ENCODE data around the gene FBXO27. TPM values are rescaled to one million over a fixed set of nuclear protein-coding genes. Genes with fewer than 3 reads are reported as not detected.

FBXO27 gene
- polyA plus RNA-seq, 1 donor: 13.5 TPM

GRCh38 chr19:39065928-39066327 is 33.6 kb upstream of the FBXO27 start:
- H3K4me1 ChIP-seq (ENCODE audit: control insufficient read depth, insufficient read depth, low read length): no peaks in the 10 kb centered on the region
- H3K36me3 ChIP-seq (ENCODE audit: control insufficient read depth, insufficient read depth, low read length): no peaks in the 10 kb centered on the region
- no peaks in the 10 kb centered on the region for H3K27me3 ChIP-seq (ENCODE audit: control insufficient read depth, insufficient read depth, low read length)
- no peaks in the 10 kb centered on the region for H3K9me3 ChIP-seq (ENCODE audit: control insufficient read depth, low read depth, low read length)
- DNase-seq: no peak
- H3K4me3 ChIP-seq (ENCODE audit: low read length): no peak overlapping the region
- 79% methylated on average over 2 of the region's 3 CpGs for WGBS (ENCODE audit: insufficient coverage, low lambda C conversion rate)
- no peak overlapping the region for H3K27ac ChIP-seq (ENCODE audit: low read length)

GRCh38 chr19:39064405-39064804 is 32.1 kb upstream of the FBXO27 start:
- DNase-seq: no peak
- no CpG with 5 or more reads among the region's 6 CpGs for WGBS (ENCODE audit: insufficient coverage, low lambda C conversion rate)
- Histone ChIP-seq H3K4me1 (ENCODE audit: control insufficient read depth, insufficient read depth, low read length) (no peaks in the 10 kb centered on the region), H3K27me3 (ENCODE audit: control insufficient read depth, insufficient read depth, low read length) (no peaks in the 10 kb centered on the region), H3K27ac (ENCODE audit: low read length) (no peak overlapping the region), H3K4me3 (ENCODE audit: low read length) (no peak overlapping the region), H3K9me3 (ENCODE audit: control insufficient read depth, low read depth, low read length) (no peaks in the 10 kb centered on the region), H3K36me3 (ENCODE audit: control insufficient read depth, insufficient read depth, low read length) (no peaks in the 10 kb centered on the region)

GRCh38 chr19:39060171-39060570 is 27.8 kb upstream of the FBXO27 start:
- no CpG with 5 or more reads among the region's 4 CpGs for WGBS (ENCODE audit: insufficient coverage, low lambda C conversion rate)
- Histone ChIP-seq H3K27me3 (ENCODE audit: control insufficient read depth, insufficient read depth, low read length) (no peaks in the 10 kb centered on the region), H3K4me1 (ENCODE audit: control insufficient read depth, insufficient read depth, low read length) (peaks cover 6% of the 10 kb centered on the region), H3K27ac (ENCODE audit: low read length) (no peak overlapping the region), H3K36me3 (ENCODE audit: control insufficient read depth, insufficient read depth, low read length) (no peaks in the 10 kb centered on the region), H3K4me3 (ENCODE audit: low read length) (no peak overlapping the region), H3K9me3 (ENCODE audit: control insufficient read depth, low read depth, low read length) (no peaks in the 10 kb centered on the region)
- no peak for DNase-seq

GRCh38 chr19:39059302-39059701 is 27.0 kb upstream of the FBXO27 start:
- H3K36me3 ChIP-seq (ENCODE audit: control insufficient read depth, insufficient read depth, low read length): no peaks in the 10 kb centered on the region
- peaks cover 8% of the 10 kb centered on the region for H3K9me3 ChIP-seq (ENCODE audit: control insufficient read depth, low read depth, low read length)
- H3K27me3 ChIP-seq (ENCODE audit: control insufficient read depth, insufficient read depth, low read length): no peaks in the 10 kb centered on the region
- H3K27ac ChIP-seq (ENCODE audit: low read length): no peak overlapping the region
- peaks cover 8% of the 10 kb centered on the region for H3K4me1 ChIP-seq (ENCODE audit: control insufficient read depth, insufficient read depth, low read length)
- H3K4me3 ChIP-seq (ENCODE audit: low read length): no peak overlapping the region
- no peak for DNase-seq

GRCh38 chr19:39057615-39058014 is 25.3 kb upstream of the FBXO27 start:
- no CpG with 5 or more reads among the region's 3 CpGs for WGBS (ENCODE audit: insufficient coverage, low lambda C conversion rate)
- no peaks in the 10 kb centered on the region for H3K36me3 ChIP-seq (ENCODE audit: control insufficient read depth, insufficient read depth, low read length)
- peaks cover 9% of the 10 kb centered on the region for H3K9me3 ChIP-seq (ENCODE audit: control insufficient read depth, low read depth, low read length)
- peaks cover 25% of the 10 kb centered on the region for H3K4me1 ChIP-seq (ENCODE audit: control insufficient read depth, insufficient read depth, low read length)
- DNase-seq: peak in 1 of 2 donors; percentile 17
- no peak overlapping the region for H3K27ac ChIP-seq (ENCODE audit: low read length)
- H3K27me3 ChIP-seq (ENCODE audit: control insufficient read depth, insufficient read depth, low read length): no peaks in the 10 kb centered on the region
- no peak overlapping the region for H3K4me3 ChIP-seq (ENCODE audit: low read length)

DNA sequence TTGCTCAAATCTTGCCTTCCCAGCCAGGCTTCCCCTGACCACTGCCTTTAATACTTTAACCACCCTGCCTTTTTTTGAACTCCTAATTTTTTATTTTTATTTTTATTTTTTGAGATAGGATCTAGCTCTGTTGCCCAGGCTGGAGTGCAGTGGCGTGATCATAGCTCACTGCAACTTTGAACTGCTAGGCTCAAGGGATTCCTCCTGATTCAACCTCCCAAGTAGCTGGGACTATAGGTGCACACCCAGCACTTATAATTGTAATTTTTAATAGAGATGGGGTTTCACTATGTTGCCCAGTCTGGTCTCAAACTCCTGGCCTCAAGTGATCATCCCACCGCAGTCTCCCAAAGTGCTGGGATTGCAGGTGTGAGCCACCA is 21.7 kb upstream of the FBXO27 start:
- no peak overlapping the region for H3K4me3 ChIP-seq (ENCODE audit: low read length)
- 33% methylated on average over 1 of the region's 2 CpGs for WGBS (ENCODE audit: insufficient coverage, low lambda C conversion rate)
- no peaks in the 10 kb centered on the region for H3K36me3 ChIP-seq (ENCODE audit: control insufficient read depth, insufficient read depth, low read length)
- H3K27me3 ChIP-seq (ENCODE audit: control insufficient read depth, insufficient read depth, low read length): no peaks in the 10 kb centered on the region
- H3K9me3 ChIP-seq (ENCODE audit: control insufficient read depth, low read depth, low read length): peaks cover 9% of the 10 kb centered on the region
- peaks cover 35% of the 10 kb centered on the region for H3K4me1 ChIP-seq (ENCODE audit: control insufficient read depth, insufficient read depth, low read length)
- DNase-seq: no peak
- H3K27ac ChIP-seq (ENCODE audit: low read length): peak overlapping the region; percentile 97

DNA sequence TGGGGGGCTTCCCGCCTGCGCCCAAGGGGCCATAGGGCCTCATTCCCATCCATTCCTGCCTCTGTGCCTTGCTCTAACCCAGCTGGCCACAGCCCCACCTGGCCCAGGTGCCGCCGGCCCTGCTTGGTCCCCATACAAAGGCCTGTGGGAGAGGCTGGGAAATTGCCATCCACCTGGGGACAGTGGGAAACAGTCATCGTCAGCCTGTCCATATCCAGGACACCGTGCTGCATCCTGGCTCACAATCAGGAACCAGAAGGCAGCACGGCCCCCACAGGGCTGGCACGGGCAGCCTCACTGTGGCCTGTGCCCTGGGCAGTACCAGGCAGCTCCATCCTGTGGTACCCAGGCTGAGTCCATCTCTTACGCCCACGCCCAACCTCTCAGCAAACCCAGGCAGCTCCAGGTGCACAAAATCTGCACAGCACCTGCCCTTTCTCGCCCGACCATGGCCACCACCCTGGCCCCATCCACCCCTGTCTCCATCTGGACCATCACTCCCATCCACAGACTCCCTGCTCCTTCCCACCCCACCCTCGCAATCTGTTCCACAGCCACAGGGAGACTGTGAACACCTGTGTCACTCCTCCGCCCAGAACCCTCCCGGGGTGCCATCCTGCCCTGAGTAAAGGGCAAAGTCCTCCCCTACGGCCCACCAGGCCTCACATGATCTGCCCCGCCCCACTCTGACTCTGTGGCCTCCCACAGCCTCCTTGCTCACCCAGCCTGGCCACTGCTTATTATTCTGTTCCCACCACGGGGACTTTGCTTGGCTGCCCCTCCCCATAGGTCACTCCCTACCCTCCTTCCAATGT is 21.1 kb upstream of the FBXO27 start:
- H3K4me3 ChIP-seq (ENCODE audit: low read length): no peak overlapping the region
- H3K9me3 ChIP-seq (ENCODE audit: control insufficient read depth, low read depth, low read length): peaks cover 9% of the 10 kb centered on the region
- WGBS (ENCODE audit: insufficient coverage, low lambda C conversion rate): no CpG with 5 or more reads among the region's 18 CpGs
- no peaks in the 10 kb centered on the region for H3K27me3 ChIP-seq (ENCODE audit: control insufficient read depth, insufficient read depth, low read length)
- H3K27ac ChIP-seq (ENCODE audit: low read length): peak overlapping the region; percentile 97
- no peaks in the 10 kb centered on the region for H3K36me3 ChIP-seq (ENCODE audit: control insufficient read depth, insufficient read depth, low read length)
- DNase-seq: peak; percentile 94 to 97
- H3K4me1 ChIP-seq (ENCODE audit: control insufficient read depth, insufficient read depth, low read length): peaks cover 35% of the 10 kb centered on the region

DNA sequence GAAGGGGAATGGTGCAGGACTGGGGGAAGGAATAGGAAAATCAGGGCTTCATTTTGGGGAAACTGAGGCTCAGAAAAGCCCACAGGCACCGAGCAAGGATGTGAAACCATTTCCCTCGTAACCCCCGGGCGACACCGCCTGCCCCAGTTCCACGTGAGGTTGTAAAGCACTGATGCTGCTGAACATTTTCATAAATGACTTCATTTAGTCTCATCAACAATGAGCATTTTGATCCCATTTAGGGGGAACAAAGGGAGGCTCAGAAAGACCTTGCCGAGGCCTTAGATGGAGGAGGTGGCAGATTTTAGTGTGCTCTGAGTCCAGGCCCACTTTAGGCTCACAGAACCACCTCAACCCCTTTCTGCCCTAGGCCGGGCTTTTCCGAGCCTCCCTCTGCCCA is 20.5 kb upstream of the FBXO27 start:
- Histone ChIP-seq H3K4me3 (ENCODE audit: low read length) (no peak overlapping the region), H3K9me3 (ENCODE audit: control insufficient read depth, low read depth, low read length) (peaks cover 9% of the 10 kb centered on the region), H3K27ac (ENCODE audit: low read length) (peak overlapping the region; percentile 97), H3K27me3 (ENCODE audit: control insufficient read depth, insufficient read depth, low read length) (no peaks in the 10 kb centered on the region), H3K4me1 (ENCODE audit: control insufficient read depth, insufficient read depth, low read length) (peaks cover 35% of the 10 kb centered on the region), H3K36me3 (ENCODE audit: control insufficient read depth, insufficient read depth, low read length) (no peaks in the 10 kb centered on the region)
- no CpG with 5 or more reads among the region's 9 CpGs for WGBS (ENCODE audit: insufficient coverage, low lambda C conversion rate)
- DNase-seq: no peak

DNA sequence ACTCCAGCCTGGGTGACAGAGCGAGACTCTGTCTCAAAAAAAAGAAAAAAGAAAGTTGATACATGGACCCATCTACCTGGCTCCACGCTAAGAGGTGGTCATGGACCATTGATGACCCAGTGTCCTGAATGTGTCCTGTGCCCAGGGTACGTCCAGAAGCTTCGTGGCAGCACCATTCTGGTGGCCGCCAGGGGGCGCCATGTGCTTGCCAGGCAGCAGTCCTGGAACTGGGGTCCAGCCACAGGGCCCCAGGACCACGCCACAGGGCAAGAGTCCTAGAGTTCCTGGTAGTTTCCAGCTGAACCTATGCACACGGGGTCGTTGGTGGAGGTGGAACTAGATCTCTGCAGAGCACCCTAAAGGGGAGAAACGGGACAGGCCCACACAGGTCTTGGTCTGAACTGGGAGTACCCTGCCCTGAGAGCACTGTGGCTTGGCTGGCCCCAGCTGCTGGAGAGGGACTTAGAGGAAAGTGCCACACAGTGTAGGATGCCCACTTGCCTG is 19.9 kb upstream of the FBXO27 start:
- Histone ChIP-seq H3K36me3 (ENCODE audit: control insufficient read depth, insufficient read depth, low read length) (no peaks in the 10 kb centered on the region), H3K27me3 (ENCODE audit: control insufficient read depth, insufficient read depth, low read length) (no peaks in the 10 kb centered on the region)

GRCh38 chr19:39047073-39047472 is 14.7 kb upstream of the FBXO27 start:
- peak; percentile 70 to 83 for DNase-seq
- Histone ChIP-seq H3K36me3 (ENCODE audit: control insufficient read depth, insufficient read depth, low read length) (no peaks in the 10 kb centered on the region), H3K4me3 (ENCODE audit: low read length) (no peak overlapping the region), H3K9me3 (ENCODE audit: control insufficient read depth, low read depth, low read length) (peaks cover 5% of the 10 kb centered on the region), H3K4me1 (ENCODE audit: control insufficient read depth, insufficient read depth, low read length) (peaks cover 32% of the 10 kb centered on the region), H3K27me3 (ENCODE audit: control insufficient read depth, insufficient read depth, low read length) (no peaks in the 10 kb centered on the region), H3K27ac (ENCODE audit: low read length) (peak overlapping the region; percentile 74)
- WGBS (ENCODE audit: insufficient coverage, low lambda C conversion rate): no CpG with 5 or more reads among the region's 2 CpGs

More for the DNA sequence above, 19.9 kb upstream of the FBXO27 start:
- H3K4me3 ChIP-seq (ENCODE audit: low read length): no peak overlapping the region
- H3K9me3 ChIP-seq (ENCODE audit: control insufficient read depth, low read depth, low read length): peaks cover 9% of the 10 kb centered on the region
- WGBS (ENCODE audit: insufficient coverage, low lambda C conversion rate): no CpG with 5 or more reads among the region's 10 CpGs
- H3K27ac ChIP-seq (ENCODE audit: low read length): peak overlapping the region; percentile 97
- DNase-seq: peak; percentile 76 to 78
- H3K4me1 ChIP-seq (ENCODE audit: control insufficient read depth, insufficient read depth, low read length): peaks cover 40% of the 10 kb centered on the region

Measured in large intestine (tissue), 3 donors.